Measurements from ENCODE around the gene PLSCR4. TPM values are rescaled to one million over a fixed set of nuclear protein-coding genes. Genes with fewer than 3 reads are reported as not detected.

Gene PLSCR4
- total and polyA plus RNA-seq, 9 of the 15 experiments (the other 6 are each of a cell fraction or from before 2014, with no cell fraction given), result 0.11 to 0.68 (median 0.21) TPM

- no peaks in the 10 kb centered on the region for H3K36me3 ChIP-seq (ENCODE audit: control insufficient read depth, insufficient read depth, low read length)
- H3K4me2 ChIP-seq (ENCODE audit: insufficient read depth, low read length), result no peak overlapping the region
- H2AFZ ChIP-seq (ENCODE audit: low read depth, low read length), result no peak overlapping the region
- DNase-seq (ENCODE audit: extremely low read depth in 1 of 4, low spot score in 3 of 4), result no peak
- no peaks in the 10 kb centered on the region for H3K9me1 ChIP-seq (ENCODE audit: control insufficient read depth, insufficient read depth, low read length)
- no TSS peak for BruUV-seq (replicated peaks)
- no peak overlapping the region for H3K27ac ChIP-seq (ENCODE audit: extremely low read depth, low read depth, low read length)
- no peaks in the 10 kb centered on the region for H3K4me1 ChIP-seq (replicated peaks in 1 of 2; ENCODE audit: control insufficient read depth in 2 of 2, insufficient read depth in 2 of 2, low read length in 2 of 2)
- intact Hi-C loops (cut with micrococcal nuclease) (no loop called here), in situ Hi-C loops (cut with MboI) (no loop called here)
- no peak for TF ChIP-seq ZNF282 (CRISPR knock-in tag; IDR thresholded peaks at IDR 0.05)
- no peak for TF ChIP-seq TAF1 (IDR thresholded peaks at IDR 0.05; ENCODE audit: control insufficient read depth, extremely low read depth, insufficient read depth, low read length, severe bottlenecking)
- no peak for TF ChIP-seq FUS (optimal IDR thresholded peaks at IDR 0.05; ENCODE audit: low read depth, low read length)
- no peak for TF ChIP-seq HNRNPUL1 (IDR thresholded peaks at IDR 0.05; ENCODE audit: low read length)
- no peaks in the 10 kb centered on the region for H3K27me3 ChIP-seq (ENCODE audit: control insufficient read depth in 2 of 2, insufficient read depth in 2 of 2, low read length in 2 of 2)
- POLR2A ChIA-PET, result no interaction called here
- no peaks in the 10 kb centered on the region for H3K9me3 ChIP-seq (replicated peaks; ENCODE audit: control insufficient read depth, insufficient read depth, low read depth, low read length)
- no peak for ATAC-seq
- WGBS (ENCODE audit: insufficient coverage, low coverage, missing lambda C conversion rate), result 3% methylated on average over 4 of the region's 4 CpGs
- no peak overlapping the region for H3K9ac ChIP-seq (ENCODE audit: insufficient read depth in 1 of 2, low read depth in 2 of 2, low read length in 2 of 2)
- H4K20me1 ChIP-seq (replicated peaks; ENCODE audit: control insufficient read depth, insufficient read depth, low read length), result no peaks in the 10 kb centered on the region
- no peak overlapping the region for H3K4me3 ChIP-seq
- no peaks in the 10 kb centered on the region for H3K79me2 ChIP-seq (ENCODE audit: control insufficient read depth, insufficient read depth, low read length)
- FAIRE-seq, result no peak
- CTCF ChIA-PET (ENCODE audit: low intra/inter-chr PET ratio), result no interaction called here
Measured at GRCh38 chr3:146269271-146269670, 18.4 kb upstream of the PLSCR4 start.

- DNase-seq (ENCODE audit: extremely low read depth in 1 of 4, low spot score in 3 of 4), result no peak
- Histone ChIP-seq H3K9me1 (ENCODE audit: control insufficient read depth, insufficient read depth, low read length) (no peaks in the 10 kb centered on the region), H3K9me3 (replicated peaks; ENCODE audit: control insufficient read depth, insufficient read depth, low read depth, low read length) (no peaks in the 10 kb centered on the region), H3K4me1 (replicated peaks in 1 of 2; ENCODE audit: control insufficient read depth in 2 of 2, insufficient read depth in 2 of 2, low read length in 2 of 2) (no peaks in the 10 kb centered on the region), H3K9ac (ENCODE audit: insufficient read depth in 1 of 2, low read depth in 2 of 2, low read length in 2 of 2) (no peak overlapping the region), H3K27ac (ENCODE audit: extremely low read depth, low read depth, low read length) (no peak overlapping the region), H4K20me1 (replicated peaks; ENCODE audit: control insufficient read depth, insufficient read depth, low read length) (no peaks in the 10 kb centered on the region), H3K4me2 (ENCODE audit: insufficient read depth, low read length) (no peak overlapping the region), H3K4me3 (no peak overlapping the region), H3K79me2 (ENCODE audit: control insufficient read depth, insufficient read depth, low read length) (no peaks in the 10 kb centered on the region), H2AFZ (ENCODE audit: low read depth, low read length) (no peak overlapping the region), H3K36me3 (ENCODE audit: control insufficient read depth, insufficient read depth, low read length) (no peaks in the 10 kb centered on the region), H3K27me3 (ENCODE audit: control insufficient read depth in 2 of 2, insufficient read depth in 2 of 2, low read length in 2 of 2) (no peaks in the 10 kb centered on the region)
- FAIRE-seq, result no peak
- intact Hi-C loops (cut with micrococcal nuclease), result no loop called here
- in situ Hi-C loops (cut with MboI), result no loop called here
- no TSS peak for BruUV-seq (replicated peaks)
- 0% methylated on average over 6 of the region's 6 CpGs for WGBS (ENCODE audit: insufficient coverage, low coverage, missing lambda C conversion rate)
- ChIA-PET CTCF (ENCODE audit: low intra/inter-chr PET ratio) (no interaction called here), POLR2A (no interaction called here)
- ATAC-seq, result no peak
- TF ChIP-seq FOXP1 (CRISPR knock-in tag; IDR thresholded peaks at IDR 0.05) (no peak), ZNF398 (CRISPR knock-in tag; IDR thresholded peaks at IDR 0.05) (no peak), RERE (CRISPR knock-in tag; IDR thresholded peaks at IDR 0.05; ENCODE audit: borderline replicate concordance) (no peak), MECOM (CRISPR knock-in tag; IDR thresholded peaks at IDR 0.05) (no peak)
Measured at GRCh38 chr3:146268535-146269219, 17.8 kb upstream of the PLSCR4 start.
